HL-60 (cell line): ENCODE results near the gene GCNT4.
A peak's percentile ranks its signal among the peaks of the same experiment; 100 is the strongest.
"Not testable (repeated sequence)": the region's sequence is repeated elsewhere in the genome, so short reads cannot be mapped to it uniquely, and the experiment has no call there.

Experiments used
- DNase-seq, 2 experiments: peaks; one replicate each; pipeline ENCODE4 v3.0.0-alpha.2; 2010 to 2020; ENCODE audit warnings: low read depth in 1 of 2, low spot score in 1 of 2
- H3K27ac ChIP-seq: fragments of 250-450 bp; sonication (Bioruptor Pico); replicated peaks from 2 replicates; pipeline ENCODE4 v1.5.1; 2020; ENCODE audit warnings: mild to moderate bottlenecking, moderate library complexity
- H3K27me3 ChIP-seq: fragments of 250-450 bp; sonication (Bioruptor Pico); 2 replicates; pipeline ENCODE4 v1.5.1; 2021; ENCODE audit warnings: mild to moderate bottlenecking, moderate library complexity; ENCODE audit not compliant: insufficient read depth, poor library complexity, severe bottlenecking
- H3K4me3 ChIP-seq: replicated peaks from 2 replicates; pipeline ENCODE4 v1.5.1; 2011; ENCODE audit warnings: mild to moderate bottlenecking, control low read depth, low read length; ENCODE audit not compliant: insufficient read depth
- GABPA ChIP-seq: IDR thresholded peaks from 2 replicates; pipeline ENCODE4 v1.6.1; 2012; ENCODE audit warnings: low read depth
- POLR2AphosphoS5 ChIP-seq: IDR thresholded peaks from 2 replicates; pipeline ENCODE4 v1.6.1; 2012; ENCODE audit warnings: low read depth
- SPI1 ChIP-seq: IDR thresholded peaks from 2 replicates; pipeline ENCODE4 v1.6.1; 2012; ENCODE audit warnings: low read depth, mild to moderate bottlenecking, borderline replicate concordance
- long read RNA-seq: library from polyadenylated mRNA; unstranded; transcript quantifications from one replicate; pipeline ENCODE4 v2.0.0, GENCODE V29; 2020
- TF ChIP-seq, protein P1 (sequence below): IDR thresholded peaks from 2 replicates; pipeline ENCODE4 v1.6.1; 2012; ENCODE audit warnings: low read depth; ENCODE audit not compliant: insufficient replicate concordance
- TF ChIP-seq, protein P2 (sequence below): IDR thresholded peaks from one replicate; pipeline ENCODE4 v1.5.1; 2011; ENCODE audit warnings: low read length, control low read depth, inconsistent platforms; ENCODE audit not compliant: insufficient read depth

The GCNT4 gene, protein sequence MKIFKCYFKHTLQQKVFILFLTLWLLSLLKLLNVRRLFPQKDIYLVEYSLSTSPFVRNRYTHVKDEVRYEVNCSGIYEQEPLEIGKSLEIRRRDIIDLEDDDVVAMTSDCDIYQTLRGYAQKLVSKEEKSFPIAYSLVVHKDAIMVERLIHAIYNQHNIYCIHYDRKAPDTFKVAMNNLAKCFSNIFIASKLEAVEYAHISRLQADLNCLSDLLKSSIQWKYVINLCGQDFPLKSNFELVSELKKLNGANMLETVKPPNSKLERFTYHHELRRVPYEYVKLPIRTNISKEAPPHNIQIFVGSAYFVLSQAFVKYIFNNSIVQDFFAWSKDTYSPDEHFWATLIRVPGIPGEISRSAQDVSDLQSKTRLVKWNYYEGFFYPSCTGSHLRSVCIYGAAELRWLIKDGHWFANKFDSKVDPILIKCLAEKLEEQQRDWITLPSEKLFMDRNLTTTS
- long read RNA-seq = 0 reads

DNA sequence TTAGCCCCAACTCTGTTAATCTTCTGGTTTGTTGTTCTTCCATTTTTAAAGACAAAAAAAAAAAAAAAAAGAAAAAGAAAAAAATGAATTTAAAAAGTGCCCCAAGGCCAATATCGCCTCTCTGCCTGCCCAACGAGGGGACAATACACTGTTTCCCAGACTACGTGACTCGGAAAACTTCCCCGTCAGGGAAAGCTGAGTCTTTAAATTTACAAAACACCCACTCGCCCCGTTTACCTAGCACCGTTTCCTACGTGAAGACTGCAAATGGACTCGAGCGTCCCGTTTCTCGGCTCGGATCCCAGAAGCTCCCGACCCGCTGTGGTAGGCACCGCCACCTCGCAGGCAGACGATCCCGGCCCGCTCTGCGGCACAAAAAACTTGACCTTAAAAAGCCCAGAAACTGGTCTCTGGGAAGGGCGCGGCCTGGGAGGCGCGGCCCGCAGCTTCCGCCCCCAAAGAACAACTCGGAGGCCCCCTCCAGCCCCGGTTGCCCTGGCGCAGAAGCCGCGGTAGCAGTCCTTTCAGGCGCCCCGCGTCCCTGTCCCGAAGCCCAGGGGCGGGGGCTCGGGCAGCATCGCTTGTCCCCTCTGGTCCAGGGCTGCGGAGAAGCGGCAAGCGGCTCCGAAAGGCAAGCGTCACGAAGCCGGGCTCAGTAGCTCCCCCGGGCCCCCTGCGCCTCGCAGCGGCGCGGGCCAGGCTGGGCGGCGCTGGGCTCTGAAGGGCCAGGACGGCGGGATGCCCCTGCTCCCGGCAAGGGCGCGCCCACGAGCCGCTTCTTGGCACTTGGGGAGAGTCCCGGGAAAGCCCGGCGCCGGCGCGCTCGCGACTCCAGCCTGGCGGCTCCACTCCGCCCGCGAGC is at the start of gene GCNT4:
GCNT4 (minus strand) TSS at position 367 of the 862 bp plus-strand sequence. CDS start 22,521 bp downstream, outside the sequence.
- DNase-seq = no peak
- no peak within 1 kb of the TSS for H3K27ac ChIP-seq

DNA sequence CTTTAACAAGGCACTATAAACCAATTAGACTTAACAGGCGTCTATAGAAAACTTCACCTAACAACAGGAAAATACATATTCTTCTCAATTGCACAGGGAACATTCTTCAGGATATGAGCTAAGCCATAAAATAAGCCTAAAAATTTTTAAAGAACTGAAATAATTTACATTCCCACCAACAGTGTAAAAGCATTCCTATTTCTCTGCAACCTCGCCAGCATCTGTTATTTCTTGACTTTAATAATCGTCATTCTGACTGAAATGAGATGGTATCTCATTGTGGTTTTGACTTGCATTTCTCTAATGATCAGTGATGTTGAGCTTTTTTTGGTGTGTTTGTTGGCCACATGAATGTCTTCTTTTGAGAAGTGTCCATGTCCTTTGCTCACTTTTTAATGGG is 43.6 kb upstream of the GCNT4 start:
- not testable (repeated sequence) for H3K4me3 ChIP-seq, DNase-seq, H3K27me3 ChIP-seq, H3K27ac ChIP-seq

More for the DNA sequence above, at the start of gene GCNT4:
- no peak for TF ChIP-seq POLR2AphosphoS5
- TF ChIP-seq, protein P1, sequence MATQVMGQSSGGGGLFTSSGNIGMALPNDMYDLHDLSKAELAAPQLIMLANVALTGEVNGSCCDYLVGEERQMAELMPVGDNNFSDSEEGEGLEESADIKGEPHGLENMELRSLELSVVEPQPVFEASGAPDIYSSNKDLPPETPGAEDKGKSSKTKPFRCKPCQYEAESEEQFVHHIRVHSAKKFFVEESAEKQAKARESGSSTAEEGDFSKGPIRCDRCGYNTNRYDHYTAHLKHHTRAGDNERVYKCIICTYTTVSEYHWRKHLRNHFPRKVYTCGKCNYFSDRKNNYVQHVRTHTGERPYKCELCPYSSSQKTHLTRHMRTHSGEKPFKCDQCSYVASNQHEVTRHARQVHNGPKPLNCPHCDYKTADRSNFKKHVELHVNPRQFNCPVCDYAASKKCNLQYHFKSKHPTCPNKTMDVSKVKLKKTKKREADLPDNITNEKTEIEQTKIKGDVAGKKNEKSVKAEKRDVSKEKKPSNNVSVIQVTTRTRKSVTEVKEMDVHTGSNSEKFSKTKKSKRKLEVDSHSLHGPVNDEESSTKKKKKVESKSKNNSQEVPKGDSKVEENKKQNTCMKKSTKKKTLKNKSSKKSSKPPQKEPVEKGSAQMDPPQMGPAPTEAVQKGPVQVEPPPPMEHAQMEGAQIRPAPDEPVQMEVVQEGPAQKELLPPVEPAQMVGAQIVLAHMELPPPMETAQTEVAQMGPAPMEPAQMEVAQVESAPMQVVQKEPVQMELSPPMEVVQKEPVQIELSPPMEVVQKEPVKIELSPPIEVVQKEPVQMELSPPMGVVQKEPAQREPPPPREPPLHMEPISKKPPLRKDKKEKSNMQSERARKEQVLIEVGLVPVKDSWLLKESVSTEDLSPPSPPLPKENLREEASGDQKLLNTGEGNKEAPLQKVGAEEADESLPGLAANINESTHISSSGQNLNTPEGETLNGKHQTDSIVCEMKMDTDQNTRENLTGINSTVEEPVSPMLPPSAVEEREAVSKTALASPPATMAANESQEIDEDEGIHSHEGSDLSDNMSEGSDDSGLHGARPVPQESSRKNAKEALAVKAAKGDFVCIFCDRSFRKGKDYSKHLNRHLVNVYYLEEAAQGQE = no peak
- TF ChIP-seq, protein P2, sequence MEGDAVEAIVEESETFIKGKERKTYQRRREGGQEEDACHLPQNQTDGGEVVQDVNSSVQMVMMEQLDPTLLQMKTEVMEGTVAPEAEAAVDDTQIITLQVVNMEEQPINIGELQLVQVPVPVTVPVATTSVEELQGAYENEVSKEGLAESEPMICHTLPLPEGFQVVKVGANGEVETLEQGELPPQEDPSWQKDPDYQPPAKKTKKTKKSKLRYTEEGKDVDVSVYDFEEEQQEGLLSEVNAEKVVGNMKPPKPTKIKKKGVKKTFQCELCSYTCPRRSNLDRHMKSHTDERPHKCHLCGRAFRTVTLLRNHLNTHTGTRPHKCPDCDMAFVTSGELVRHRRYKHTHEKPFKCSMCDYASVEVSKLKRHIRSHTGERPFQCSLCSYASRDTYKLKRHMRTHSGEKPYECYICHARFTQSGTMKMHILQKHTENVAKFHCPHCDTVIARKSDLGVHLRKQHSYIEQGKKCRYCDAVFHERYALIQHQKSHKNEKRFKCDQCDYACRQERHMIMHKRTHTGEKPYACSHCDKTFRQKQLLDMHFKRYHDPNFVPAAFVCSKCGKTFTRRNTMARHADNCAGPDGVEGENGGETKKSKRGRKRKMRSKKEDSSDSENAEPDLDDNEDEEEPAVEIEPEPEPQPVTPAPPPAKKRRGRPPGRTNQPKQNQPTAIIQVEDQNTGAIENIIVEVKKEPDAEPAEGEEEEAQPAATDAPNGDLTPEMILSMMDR = no peak
- no peak for TF ChIP-seq SPI1
- TF ChIP-seq GABPA = no peak
- Histone ChIP-seq H3K27me3 (peaks cover 10% of the 10 kb centered on the region), H3K4me3 (peak within 1 kb of the TSS; percentile 54)

- TF ChIP-seq, protein P1 = no peak
- TF ChIP-seq, protein P2 = no peak
- TF ChIP-seq POLR2AphosphoS5 (no peak), SPI1 (no peak), GABPA (no peak)
- no peak overlapping the region for H3K27ac ChIP-seq
- H3K4me3 ChIP-seq = no peak overlapping the region
- DNase-seq = no peak
- H3K27me3 ChIP-seq = no peaks in the 10 kb centered on the region
These were observed 39.2 kb upstream of the GCNT4 start for GRCh38 chr5:75091597-75091996.

- no peak overlapping the region for H3K4me3 ChIP-seq
- TF ChIP-seq SPI1 (no peak), GABPA (no peak), POLR2AphosphoS5 (no peak)
- TF ChIP-seq, protein P2 = no peak
- TF ChIP-seq, protein P1 = no peak
These were observed 37.3 kb upstream of the GCNT4 start for GRCh38 chr5:75089662-75090061.

More at GRCh38 chr5:75089662-75090061, 37.3 kb upstream of the GCNT4 start:
- DNase-seq = no peak
- no peak overlapping the region for H3K27ac ChIP-seq
- no peaks in the 10 kb centered on the region for H3K27me3 ChIP-seq
